Measurements from ENCODE around the gene SUGCT. TPM values are rescaled to one million over a fixed set of nuclear protein-coding genes. Genes with fewer than 3 reads are reported as not detected.
"Not testable (repeated sequence)": the region's sequence is repeated elsewhere in the genome, so short reads cannot be mapped to it uniquely, and the experiment has no call there.

The SUGCT gene
- total RNA-seq, 1 donor: 9.9 TPM

- no peak overlapping the region for H3K4me3 ChIP-seq (ENCODE audit: low read depth, low read length)
- no peak for DNase-seq (ENCODE audit: low read depth)
- TF ChIP-seq CTCF (IDR thresholded peaks at IDR 0.05; ENCODE audit: insufficient read depth, low read depth, low read length): no peak
Measured at GRCh38 chr7:40412323-40412722, 277.5 kb downstream of the SUGCT start.

GRCh38 chr7:40414704-40415103 is 279.9 kb downstream of the SUGCT start:
- not testable (repeated sequence) for DNase-seq (ENCODE audit: low read depth); H3K4me3 ChIP-seq (ENCODE audit: low read depth, low read length)

- no peak for DNase-seq (ENCODE audit: low read depth)
- TF ChIP-seq CTCF (IDR thresholded peaks at IDR 0.05; ENCODE audit: insufficient read depth, low read depth, low read length): no peak
- H3K4me3 ChIP-seq (ENCODE audit: low read depth, low read length): no peak overlapping the region
Measured at GRCh38 chr7:40418448-40418847, 283.6 kb downstream of the SUGCT start.

GRCh38 chr7:40418983-40419382 is 284.2 kb downstream of the SUGCT start:
- H3K4me3 ChIP-seq (ENCODE audit: low read depth, low read length): no peak overlapping the region
- TF ChIP-seq CTCF (IDR thresholded peaks at IDR 0.05; ENCODE audit: insufficient read depth, low read depth, low read length): no peak
- DNase-seq (ENCODE audit: low read depth): no peak

GRCh38 chr7:40419806-40420205 is 285.0 kb downstream of the SUGCT start:
- no peak for TF ChIP-seq CTCF (IDR thresholded peaks at IDR 0.05; ENCODE audit: insufficient read depth, low read depth, low read length)
- no peak overlapping the region for H3K4me3 ChIP-seq (ENCODE audit: low read depth, low read length)
- no peak for DNase-seq (ENCODE audit: low read depth)

- TF ChIP-seq CTCF (IDR thresholded peaks at IDR 0.05; ENCODE audit: insufficient read depth, low read depth, low read length): no peak
- H3K4me3 ChIP-seq (ENCODE audit: low read depth, low read length): no peak overlapping the region
- no peak for DNase-seq (ENCODE audit: low read depth)
Measured at GRCh38 chr7:40421433-40421832, 286.6 kb downstream of the SUGCT start.

GRCh38 chr7:40425696-40426095 is 290.9 kb downstream of the SUGCT start:
- H3K4me3 ChIP-seq (ENCODE audit: low read depth, low read length): no peak overlapping the region
- no peak for DNase-seq (ENCODE audit: low read depth)
- no peak for TF ChIP-seq CTCF (IDR thresholded peaks at IDR 0.05; ENCODE audit: insufficient read depth, low read depth, low read length)
